Adrenal gland (tissue), 12 donors: ENCODE data around the gene VAMP2. TPM values are rescaled to one million over a fixed set of nuclear protein-coding genes. Genes with fewer than 3 reads are reported as not detected.

Experiments
- DNase-seq, 7 donors: peaks; one replicate each; pipeline ENCODE4 v3.0.0-alpha.2; 2019 to 2020
- H3K27ac ChIP-seq, 5 donors: fragments of 200-600 bp; sonication (generic) in 4 of 5; 1 replicate in 3 of 5; 2 replicates in 2 of 5; pipeline versions ENCODE4 v1.5.1 to v1.8.0; 2016 to 2020; ENCODE audit warnings: mild to moderate bottlenecking in 1 of 5
- H3K27me3 ChIP-seq: fragments of 200-600 bp; 2 replicates; pipeline ENCODE4 v1.8.0; 2021
- H3K36me3 ChIP-seq, 2 donors: fragments of 200-600 bp; replicated peaks in 1 of 2; 1 replicate in 1 of 2; 2 replicates in 1 of 2; pipeline versions ENCODE4 v1.5.1 to v1.8.0; 2018 to 2022
- H3K4me1 ChIP-seq, 2 donors: fragments of 200-600 bp; replicated peaks in 1 of 2; 1 replicate in 1 of 2; 2 replicates in 1 of 2; pipeline versions ENCODE4 v1.5.1 to v1.8.0; 2018 to 2021
- H3K4me3 ChIP-seq, 4 donors: fragments of 200-600 bp; sonication (generic) in 3 of 4; one replicate each; pipeline ENCODE4 v1.5.1; 2016 to 2018
- H3K9me3 ChIP-seq, 3 donors: fragments of 200-600 bp; sonication (generic) in 1 of 3; replicated peaks in 1 of 3; 1 replicate in 2 of 3; 2 replicates in 1 of 3; pipeline versions ENCODE4 v1.5.1 to v1.8.0; 2016 to 2021
- CTCF ChIP-seq, 6 experiments: fragments of 450-650 bp in 4 of 6; fragments of 200-600 bp in 2 of 6; sonication (generic) in 1 of 6; IDR thresholded peaks; 1 replicate in 5 of 6; 2 replicates in 1 of 6; pipeline versions ENCODE4 v1.5.1 to v1.8.0; 2016 to 2021; ENCODE audit warnings: antibody characterized with exemption in 6 of 6, mild to moderate bottlenecking in 2 of 6, moderate library complexity in 1 of 6
- POLR2A ChIP-seq, 2 donors: fragments of 450-650 bp; IDR thresholded peaks; one replicate each; pipeline ENCODE4 v1.6.1; 2017; ENCODE audit warnings: antibody characterized with exemption in 2 of 2, mild to moderate bottlenecking in 2 of 2, moderate library complexity in 1 of 2
- WGBS, 4 donors: extraction: QIAGEN DNeasy Blood & Tissue Kit in 2 of 4; methylation state at CpG; one replicate each; pipeline versions ENCODE4 v1.1.5 to v1.1.7; 2013 to 2017; 5-methylcytosine and 5-hydroxymethylcytosine counted together
- intact Hi-C, 2 donors: fragments of 100-400 bp; cut with DNase I; formaldehyde crosslinking; loops; one replicate each; pipeline versions ENCODE4 v1.14.1 to v1.15.0; 2022 to 2023
- polyA plus RNA-seq, 3 donors: library from polyadenylated mRNA; stranded (reverse); fragments of 200-250 nt in 2 of 3; fragments of 350-450 nt in 1 of 3; fragmentation: Illumina TruSeq in 1 of 3; extraction: RNeasy Lipid Tissue Mini Kit (QIAGEN cat#74804) in 1 of 3; gene quantifications; one replicate each; pipeline ENCODE4 v1.2.3, GENCODE V29; 2013 to 2014
- total RNA-seq, 9 donors: library from RNA; depleted of rRNA in 4 of 9; stranded (reverse); fragments of >200 nt in 4 of 9; fragments of 120-200 nt in 1 of 9; fragmentation: NEBNext Ultra II Directional in 1 of 9; extraction: Animal tissue kit (Norgen Biotek cat#: 25700) in 1 of 9; gene quantifications; one replicate each; pipeline versions ENCODE4 v1.1.0 to v1.2.4, GENCODE V29; 2013 to 2023
- donor health status: healthy with polysubstance abuse.
- donor health status: Bipolar disorder and iron deficiency.
- donor health status: DM: yes; HTN: yes; CAD: no.
- donor health status: DM: no; HTN: no; CAD: no.
- donor health status: DM: no; HTN: no; CAD: no.
- donor health status: DM: yes; HTN: yes; CAD: no.

VAMP2 gene
- total and polyA plus RNA-seq, 12 donors, result 18.8 to 206 (median 73.5) TPM

- intact Hi-C loops, result no loop called here
- H3K4me1 ChIP-seq, result peaks cover 31 to 39% of the 10 kb centered on the region in 2 donors
- TF ChIP-seq CTCF (IDR thresholded peaks at IDR 0.05), result no peak
- TF ChIP-seq POLR2A (IDR thresholded peaks at IDR 0.05), result peak in 1 of 2 donors; percentile 32
- DNase-seq, result peak; percentile 77 to 91 (median 86)
- H3K36me3 ChIP-seq, result peaks cover 0 to 20% of the 10 kb centered on the region in 2 donors
- H3K27ac ChIP-seq, result peak overlapping the region; percentile 94 to 100 (median 99)
- no peaks in the 10 kb centered on the region for H3K9me3 ChIP-seq
- 8 to 14% (median 11%) methylated on average over 10 to 13 of the region's 13 CpGs for WGBS, 4 donors
- H3K4me3 ChIP-seq, result no peak overlapping the region
- H3K27me3 ChIP-seq, result no peaks in the 10 kb centered on the region
These were observed 1.4 kb upstream of the VAMP2 start for GRCh38 chr17:8163978-8164814.

GRCh38 chr17:8162997-8163977 is 539 bp upstream of the VAMP2 start:
- TF ChIP-seq POLR2A (IDR thresholded peaks at IDR 0.05) (no peak), CTCF (IDR thresholded peaks at IDR 0.05) (no peak)
- DNase-seq, result peak in 6 of 7 donors; percentile 45 to 67 (median 60)
- Histone ChIP-seq H3K27ac (peak overlapping the region; percentile 94 to 100 (median 99)), H3K9me3 (no peaks in the 10 kb centered on the region), H3K4me3 (peak overlapping the region in 2 of 4 donors; percentile 98 to 100), H3K4me1 (peaks cover 31 to 48% of the 10 kb centered on the region in 2 donors), H3K27me3 (no peaks in the 10 kb centered on the region), H3K36me3 (peaks cover 0 to 20% of the 10 kb centered on the region in 2 donors)
- WGBS, 4 donors, result 11 to 35% (median 12%) methylated on average over 12 to 54 of the region's 55 CpGs
- intact Hi-C loops, result no loop called here

- Histone ChIP-seq H3K4me1 (peaks cover 36 to 48% of the 10 kb centered on the region in 2 donors), H3K9me3 (no peaks in the 10 kb centered on the region), H3K4me3 (peak overlapping the region; percentile 88 to 100 (median 98)), H3K36me3 (peaks cover 0 to 20% of the 10 kb centered on the region in 2 donors), H3K27ac (peak overlapping the region; percentile 97 to 100 (median 99)), H3K27me3 (no peaks in the 10 kb centered on the region)
- peak in 4 of 7 donors; percentile 26 to 46 (median 42) for DNase-seq
- TF ChIP-seq CTCF (IDR thresholded peaks at IDR 0.05), result no peak
- TF ChIP-seq POLR2A (IDR thresholded peaks at IDR 0.05), result no peak
- intact Hi-C loops, result no loop called here
- 45 to 70% (median 48%) methylated on average over 7 to 19 of the region's 19 CpGs for WGBS, 4 donors
These were observed 1.2 kb downstream of the VAMP2 start for GRCh38 chr17:8161289-8162232.
